H1 (cell line): ENCODE measurements around the gene GRM7. TPM values are rescaled to one million over a fixed set of nuclear protein-coding genes. Genes with fewer than 3 reads are reported as not detected.

Experiments
- CTCF ChIA-PET: fragments of 300-600 bp; sonication (Branson Sonifier 250); formaldehyde crosslinking; loops from one replicate; lab custom pipeline; 2021; ENCODE audit not compliant: partially characterized antibody; lab: Charles Lee
- POLR2A ChIA-PET: fragments of 300-600 bp; sonication (Branson Sonifier 250); formaldehyde crosslinking; loops from one replicate; lab custom pipeline; 2021; ENCODE audit warnings: inconsistent platforms; ENCODE audit not compliant: partially characterized antibody; lab: Charles Lee
- DNase-seq, 2 experiments: peaks; one replicate each; pipeline versions ENCODE4 v3.0.0 to v3.0.0-alpha.2; 2010 to 2022; ENCODE audit warnings: low spot score in 2 of 2, low read depth in 1 of 2, mixed read lengths in 1 of 2
- FAIRE-seq: peaks from 2 replicates; lab custom pipeline; 2011; peaks lifted over from hg19 to GRCh38; lab: Jason Lieb, UNC
- H2AFZ ChIP-seq: 2 replicates; pipeline ENCODE4 v1.8.1; 2012; ENCODE audit warnings: low read length, inconsistent platforms
- H2AK5ac ChIP-seq: 2 replicates; pipeline ENCODE4 v1.6.1; 2013; ENCODE audit warnings: low read depth, low read length
- H2BK120ac ChIP-seq: replicated peaks from 2 replicates; pipeline ENCODE3; 2013; ENCODE audit warnings: low read depth, low read length, inconsistent platforms
- H2BK12ac ChIP-seq: 2 replicates; pipeline ENCODE4 v1.6.1; 2013; ENCODE audit warnings: low read depth, low read length
- H2BK15ac ChIP-seq: 2 replicates; pipeline ENCODE4 v1.6.1; 2013; ENCODE audit warnings: low read length
- H2BK20ac ChIP-seq: 2 replicates; pipeline ENCODE4 v1.6.1; 2013; ENCODE audit warnings: low read length
- H2BK5ac ChIP-seq: 2 replicates; pipeline ENCODE4 v1.6.1; 2013; ENCODE audit warnings: low read depth, low read length
- H3K14ac ChIP-seq: 2 replicates; pipeline ENCODE4 v1.6.1; 2013; ENCODE audit warnings: inconsistent platforms; ENCODE audit not compliant: insufficient read length
- H3K18ac ChIP-seq: 2 replicates; pipeline ENCODE4 v1.6.1; 2013; ENCODE audit warnings: low read length; ENCODE audit errors: extremely low read depth
- H3K23ac ChIP-seq: 2 replicates; pipeline ENCODE4 v1.6.1; 2013; ENCODE audit warnings: inconsistent platforms; ENCODE audit not compliant: insufficient read length
- H3K23me2 ChIP-seq: 2 replicates; pipeline ENCODE4 v1.6.1; 2013; ENCODE audit warnings: low read depth, low read length
- H3K27ac ChIP-seq: 2 replicates; pipeline ENCODE4 v1.6.1; 2011; ENCODE audit warnings: low read depth, low read length, inconsistent platforms
- H3K27me3 ChIP-seq, 4 experiments: replicated peaks in 1 of 4; 1 replicate in 1 of 4; 2 replicates in 3 of 4; pipeline versions ENCODE4 v1.6.1 to v1.8.1; 2011 to 2013; ENCODE audit warnings: low read length in 3 of 4, mild to moderate bottlenecking in 3 of 4, inconsistent platforms in 2 of 4, mixed read lengths in 2 of 4, moderate library complexity in 1 of 4; ENCODE audit not compliant: control insufficient read depth in 3 of 4, insufficient read depth in 3 of 4; ENCODE audit errors: extremely low read depth in 1 of 4
- H3K36me3 ChIP-seq, 4 experiments: 2 replicates each; pipeline versions ENCODE4 v1.6.1 to v1.8.1; 2011 to 2013; ENCODE audit warnings: mild to moderate bottlenecking in 4 of 4, low read length in 3 of 4, moderate library complexity in 2 of 4, control low read depth in 1 of 4, inconsistent platforms in 1 of 4; ENCODE audit not compliant: insufficient read depth in 4 of 4, control insufficient read depth in 2 of 4
- H3K4ac ChIP-seq: replicated peaks from 2 replicates; pipeline ENCODE3; 2013; ENCODE audit warnings: low read length, low read depth, mixed read lengths, inconsistent platforms; ENCODE audit not compliant: insufficient read length
- H3K4me1 ChIP-seq, 4 experiments: replicated peaks in 1 of 4; 1 replicate in 1 of 4; 2 replicates in 3 of 4; pipeline versions ENCODE4 v1.6.1 to v1.8.1; 2011 to 2013; ENCODE audit warnings: low read length in 3 of 4, inconsistent platforms in 2 of 4, mixed read lengths in 1 of 4; ENCODE audit not compliant: insufficient read depth in 4 of 4, control insufficient read depth in 3 of 4
- H3K4me2 ChIP-seq, 2 experiments: 2 replicates each; pipeline versions ENCODE4 v1.6.1 to v1.8.1; 2011 to 2013; ENCODE audit warnings: low read depth in 2 of 2, low read length in 2 of 2, control low read depth in 1 of 2, inconsistent platforms in 1 of 2, mild to moderate bottlenecking in 1 of 2; ENCODE audit not compliant: insufficient read depth in 1 of 2
- H3K4me3 ChIP-seq, 4 experiments: fragments of 200-600, 300-600 bp in 1 of 4; sonication (generic), shearing (Covaris generic), sonication (Bioruptor Twin) in 1 of 4; 2 replicates each; pipeline versions ENCODE4 v1.5.1 to v1.8.1; 2011 to 2016; ENCODE audit warnings: low read length in 4 of 4, low read depth in 3 of 4, control low read depth in 2 of 4, inconsistent platforms in 2 of 4, mild to moderate bottlenecking in 2 of 4, mixed read lengths in 1 of 4, moderate library complexity in 1 of 4; ENCODE audit not compliant: insufficient read depth in 2 of 4; ENCODE audit errors: extremely low read depth in 1 of 4
- H3K56ac ChIP-seq: replicated peaks from 2 replicates; pipeline ENCODE3; 2013; ENCODE audit warnings: low read depth, mild to moderate bottlenecking, mixed read lengths, low read length, inconsistent platforms; ENCODE audit not compliant: insufficient read length
- H3K79me1 ChIP-seq: 2 replicates; pipeline ENCODE4 v1.6.1; 2013; ENCODE audit warnings: low read depth, low read length, control low read depth
- H3K79me2 ChIP-seq, 2 experiments: 2 replicates each; pipeline versions ENCODE4 v1.6.1 to v1.8.1; 2012 to 2013; ENCODE audit warnings: low read length in 2 of 2, mild to moderate bottlenecking in 2 of 2, inconsistent platforms in 1 of 2; ENCODE audit not compliant: insufficient read depth in 2 of 2, control insufficient read depth in 1 of 2
- H3K9ac ChIP-seq, 4 experiments: replicated peaks in 1 of 4; 1 replicate in 1 of 4; 2 replicates in 3 of 4; pipeline versions ENCODE4 v1.6.1 to v1.8.1; 2011 to 2013; ENCODE audit warnings: low read depth in 3 of 4, low read length in 3 of 4, control low read depth in 2 of 4, mild to moderate bottlenecking in 2 of 4, moderate library complexity in 2 of 4, inconsistent platforms in 1 of 4; ENCODE audit errors: extremely low read depth in 1 of 4
- H3K9me3 ChIP-seq, 2 experiments: 2 replicates each; pipeline versions ENCODE4 v1.6.1 to v1.8.1; 2012 to 2013; ENCODE audit warnings: mild to moderate bottlenecking in 2 of 2, moderate library complexity in 2 of 2, control low read depth in 1 of 2, inconsistent platforms in 1 of 2, low read depth in 1 of 2, low read length in 1 of 2, mixed read lengths in 1 of 2; ENCODE audit not compliant: insufficient read depth in 2 of 2
- H4K20me1 ChIP-seq, 2 experiments: replicated peaks in 1 of 2; 2 replicates each; pipeline versions ENCODE3 to v1.8.1; 2011 to 2013; ENCODE audit warnings: inconsistent platforms in 2 of 2, low read length in 2 of 2, mild to moderate bottlenecking in 1 of 2; ENCODE audit not compliant: insufficient read depth in 2 of 2, control insufficient read depth in 1 of 2
- H4K5ac ChIP-seq: 2 replicates; pipeline ENCODE4 v1.6.1; 2013; ENCODE audit warnings: low read length, low read depth, mixed read lengths, inconsistent platforms; ENCODE audit not compliant: insufficient read length
- H4K8ac ChIP-seq: 2 replicates; pipeline ENCODE4 v1.8.0; 2013; ENCODE audit warnings: mild to moderate bottlenecking, moderate library complexity, low read length, inconsistent platforms; ENCODE audit not compliant: insufficient read depth; ENCODE audit errors: extremely low read depth
- H4K91ac ChIP-seq: replicated peaks from 2 replicates; pipeline ENCODE3; 2013; ENCODE audit warnings: low read length, mixed read lengths, inconsistent platforms; ENCODE audit not compliant: insufficient read length
- BACH1 ChIP-seq: IDR thresholded peaks from 2 replicates; pipeline ENCODE4 v1.6.1; 2012; ENCODE audit warnings: low read length, improper control_type of control experiment
- FOSL1 ChIP-seq: IDR thresholded peaks from 2 replicates; pipeline ENCODE4 v1.6.1; 2011; ENCODE audit warnings: mild to moderate bottlenecking, low read depth, low read length, moderate library complexity; ENCODE audit not compliant: insufficient read depth
- GTF2F1 ChIP-seq: IDR thresholded peaks from 2 replicates; pipeline ENCODE4 v1.6.1; 2012; ENCODE audit warnings: low read depth, low read length, improper control_type of control experiment, borderline replicate concordance
- HDAC6 ChIP-seq: IDR thresholded peaks from one replicate; pipeline ENCODE4 v1.7.1; 2012; ENCODE audit warnings: low read depth, mild to moderate bottlenecking, inconsistent platforms, low read length, moderate library complexity
- JUND ChIP-seq: IDR thresholded peaks from 2 replicates; pipeline ENCODE4 v1.6.1; 2011; ENCODE audit warnings: mild to moderate bottlenecking, improper control_type of control experiment, low read length
- KDM4A ChIP-seq: IDR thresholded peaks from one replicate; pipeline ENCODE4 v1.7.1; 2012; ENCODE audit warnings: low read depth, mild to moderate bottlenecking, moderate library complexity, low read length, inconsistent platforms; ENCODE audit not compliant: severe bottlenecking
- KDM5A ChIP-seq: fragments of 200-600 bp; IDR thresholded peaks from 2 replicates; pipeline ENCODE4 v1.7.1; 2012; ENCODE audit warnings: mild to moderate bottlenecking, low read length, inconsistent platforms, mixed read lengths
- MAFK ChIP-seq: IDR thresholded peaks from 2 replicates; pipeline ENCODE4 v1.6.1; 2012; ENCODE audit warnings: low read depth, mild to moderate bottlenecking, improper control_type of control experiment, low read length
- SP1 ChIP-seq: IDR thresholded peaks from 2 replicates; pipeline ENCODE4 v1.6.1; 2011; ENCODE audit warnings: low read depth, low read length
- TAF1 ChIP-seq: IDR thresholded peaks from 2 replicates; pipeline ENCODE4 v1.6.1; 2011; ENCODE audit warnings: mild to moderate bottlenecking, low read depth, low read length
- TBP ChIP-seq: IDR thresholded peaks from 2 replicates; pipeline ENCODE4 v1.6.1; 2011; ENCODE audit warnings: low read depth, low read length, improper control_type of control experiment
- YY1 ChIP-seq: IDR thresholded peaks from 2 replicates; pipeline ENCODE4 v1.6.1; 2011; ENCODE audit warnings: low read depth, mild to moderate bottlenecking, low read length
- WGBS, 2 experiments: shearing (Covaris generic) in 1 of 2; methylation state at CpG; one replicate each; pipeline versions ENCODE4 v1.1.6 to v1.1.7; 2013 to 2015; ENCODE audit warnings: low lambda C conversion rate in 2 of 2, mixed read lengths in 2 of 2, inconsistent platforms in 1 of 2, low coverage in 1 of 2, missing lambda C conversion rate in 1 of 2; ENCODE audit not compliant: insufficient replicate concordance in 2 of 2, insufficient coverage in 1 of 2, insufficient read length in 1 of 2; ENCODE audit errors: extremely low coverage in 1 of 2, missing lambda C conversion rate in 1 of 2; 5-methylcytosine and 5-hydroxymethylcytosine counted together
- polyA plus RNA-seq, 7 experiments: library from polyadenylated mRNA; depleted of rRNA in 3 of 7; stranded (reverse) in 5 of 7; unstranded in 2 of 7; fragments of >200 nt in 5 of 7; fragments of 200-250 nt in 2 of 7; gene quantifications; 1 replicate in 5 of 7; 2 replicates in 1 of 7; 4 replicates in 1 of 7; pipeline versions ENCODE4 v1.2.1 to v1.2.3, GENCODE V29; 2011 to 2013; ENCODE audit warnings: missing spikeins in 2 of 7, mixed read lengths in 2 of 7
- total RNA-seq: library from RNA; stranded (reverse); fragmentation: NEBNext Ultra II Directional; extraction: Animal tissue kit (Norgen Biotek cat#: 25700); gene quantifications from 2 replicates; pipeline ENCODE4 v1.2.1, GENCODE V29; 2021
- TF ChIP-seq, protein P1 (sequence below): IDR thresholded peaks from 2 replicates; pipeline ENCODE4 v1.6.1; 2012; ENCODE audit warnings: low read length, inconsistent platforms

Gene GRM7
- total and polyA plus RNA-seq, 2 of the 8 experiments (the other 6 are each of a cell fraction or from before 2014, with no cell fraction given): 0.17 to 0.24 TPM

- no peak overlapping the region for H2BK120ac ChIP-seq
- no peak overlapping the region for H2AFZ ChIP-seq
- TF ChIP-seq GTF2F1 (no peak), TBP (no peak), SP1 (no peak), BACH1 (no peak), MAFK (no peak), FOSL1 (no peak), KDM5A (no peak), TAF1 (no peak), YY1 (no peak), KDM4A (no peak), HDAC6 (no peak), JUND (no peak)
- TF ChIP-seq, protein P1, sequence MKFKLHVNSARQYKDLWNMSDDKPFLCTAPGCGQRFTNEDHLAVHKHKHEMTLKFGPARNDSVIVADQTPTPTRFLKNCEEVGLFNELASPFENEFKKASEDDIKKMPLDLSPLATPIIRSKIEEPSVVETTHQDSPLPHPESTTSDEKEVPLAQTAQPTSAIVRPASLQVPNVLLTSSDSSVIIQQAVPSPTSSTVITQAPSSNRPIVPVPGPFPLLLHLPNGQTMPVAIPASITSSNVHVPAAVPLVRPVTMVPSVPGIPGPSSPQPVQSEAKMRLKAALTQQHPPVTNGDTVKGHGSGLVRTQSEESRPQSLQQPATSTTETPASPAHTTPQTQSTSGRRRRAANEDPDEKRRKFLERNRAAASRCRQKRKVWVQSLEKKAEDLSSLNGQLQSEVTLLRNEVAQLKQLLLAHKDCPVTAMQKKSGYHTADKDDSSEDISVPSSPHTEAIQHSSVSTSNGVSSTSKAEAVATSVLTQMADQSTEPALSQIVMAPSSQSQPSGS: no peak
- TF ChIP-seq, all 59 proteins: peak for 0
- FAIRE-seq (peak; percentile 81), DNase-seq (no peak)
- H2BK20ac ChIP-seq: no peak overlapping the region
- no peak overlapping the region for H3K56ac ChIP-seq
- H3K27ac ChIP-seq: no peak overlapping the region
- WGBS, 2 experiments: 93% methylated on average over 1 of the region's 1 CpG; no CpG with 5 or more reads in 1 of the 2 experiments
- H2BK12ac ChIP-seq: no peak overlapping the region
- H3K18ac ChIP-seq: no peak overlapping the region
- no peak overlapping the region for H3K4ac ChIP-seq
- H3K4me3 ChIP-seq: 0 out of 8 replicates have a peak overlapping the region, but pooled peaks of 1 of the 4 experiments have one; percentile 5
- H3K4me2 ChIP-seq: peak overlapping the region in 1 of 2 experiments; percentile 11; a peak in 1 of 4 replicates
- H3K27me3 ChIP-seq: no peaks in the 10 kb centered on the region
- H4K20me1 ChIP-seq: no peaks in the 10 kb centered on the region
- H3K23me2 ChIP-seq: no peaks in the 10 kb centered on the region; the same call in 1 of the 2 replicates
- H2AK5ac ChIP-seq: no peak overlapping the region
- no peaks in the 10 kb centered on the region for H3K9me3 ChIP-seq
- POLR2A ChIA-PET: no interaction called here
- H3K79me1 ChIP-seq: no peaks in the 10 kb centered on the region
- H4K5ac ChIP-seq: no peak overlapping the region
- H3K36me3 ChIP-seq: no peaks in the 10 kb centered on the region
- CTCF ChIA-PET: interaction anchor here (0.7 kb wide), 1 partner anchor 705 kb away, joined by 3 read pairs; no protein-coding TSS in a partner anchor
- H2BK5ac ChIP-seq: no peak overlapping the region
- no peak overlapping the region for H3K9ac ChIP-seq
- peaks cover 0 to 3% (median 2%) of the 10 kb centered on the region in 4 experiments; a peak in 2 of 7 replicates for H3K4me1 ChIP-seq
- no peak overlapping the region for H4K91ac ChIP-seq
- H3K23ac ChIP-seq: no peak overlapping the region
- no peak overlapping the region for H3K14ac ChIP-seq
- no peak overlapping the region for H4K8ac ChIP-seq
- H2BK15ac ChIP-seq: no peak overlapping the region
- H3K79me2 ChIP-seq: no peaks in the 10 kb centered on the region
Measured at GRCh38 chr3:7752005-7752404, 891.1 kb downstream of the GRM7 start.
